Measurements from ENCODE around the gene GRAP.

The GRAP gene

DNA sequence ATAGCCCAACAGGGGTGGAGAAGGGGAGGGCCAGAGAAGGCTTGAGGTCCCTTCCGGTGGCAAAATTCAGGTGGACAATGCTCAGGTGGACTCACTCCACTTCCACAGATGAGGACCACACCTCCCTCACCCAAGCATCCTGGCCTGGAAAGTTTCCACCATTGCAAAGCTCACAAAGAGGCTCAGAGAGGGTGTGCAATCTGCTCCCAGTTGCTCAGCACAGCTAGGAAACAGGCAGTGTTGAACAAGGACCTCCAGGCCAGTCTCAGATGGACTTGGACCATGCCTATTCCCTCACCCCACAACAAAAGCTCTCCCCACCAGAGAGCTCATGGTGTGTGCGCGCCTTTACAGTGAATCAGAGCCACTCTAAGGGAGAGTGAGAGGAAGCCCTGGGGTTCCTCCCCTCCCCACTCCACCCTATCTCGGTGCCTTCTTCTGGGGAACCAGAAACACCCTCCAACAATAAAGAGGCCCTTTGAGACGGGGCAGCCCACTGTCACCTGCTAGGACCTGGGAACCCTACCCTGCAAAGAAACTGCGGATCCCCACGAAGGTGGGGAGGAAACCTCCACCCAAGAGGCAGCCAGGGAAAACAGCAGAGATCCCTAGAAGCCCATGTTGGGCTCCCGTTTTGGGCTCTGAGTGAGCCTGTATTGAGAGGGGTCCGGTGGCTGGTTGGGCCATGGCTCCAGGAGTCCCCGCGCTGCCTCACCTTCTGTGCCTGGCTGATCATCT, 43.8 kb downstream of the GRAP start:
- DNase-seq (ENCODE audit: low read depth in 3 of 3) = no peak

GRCh38 chr17:19001907-19002590, 44.7 kb downstream of the GRAP start:
- DNase-seq (ENCODE audit: low read depth in 3 of 3) = no peak

- no peak for DNase-seq (ENCODE audit: low read depth in 3 of 3)
Measured at GRCh38 chr17:19000531-19001325, 46.0 kb downstream of the GRAP start.

DNA sequence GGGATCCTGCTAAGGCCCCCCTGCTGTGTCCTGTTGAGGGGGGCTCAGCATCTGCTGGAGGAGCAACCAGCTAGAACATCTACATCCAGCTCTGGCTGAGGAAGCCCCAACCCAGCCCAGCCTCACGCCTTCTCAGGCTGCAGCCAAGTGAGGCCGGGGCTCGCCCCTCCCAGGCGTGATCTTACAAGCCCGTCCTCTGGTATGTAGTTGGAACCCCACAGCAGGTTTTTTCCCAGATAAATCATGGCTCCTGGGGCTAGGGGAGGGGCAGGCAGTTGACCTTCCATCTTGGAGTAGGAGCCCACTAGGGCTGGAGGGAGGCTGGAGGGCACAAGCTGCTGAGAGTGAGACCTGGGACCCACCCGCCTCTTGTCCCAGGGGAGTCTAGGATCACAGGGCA, 46.8 kb downstream of the GRAP start:
- no peak for DNase-seq (ENCODE audit: low read depth in 3 of 3)

- DNase-seq (ENCODE audit: low read depth in 3 of 3) = no peak
Measured at GRCh38 chr17:18999394-18999793, 47.4 kb downstream of the GRAP start.

GRCh38 chr17:18997650-18998196, 49.0 kb downstream of the GRAP start:
- DNase-seq (ENCODE audit: low read depth in 3 of 3) = no peak

DNA sequence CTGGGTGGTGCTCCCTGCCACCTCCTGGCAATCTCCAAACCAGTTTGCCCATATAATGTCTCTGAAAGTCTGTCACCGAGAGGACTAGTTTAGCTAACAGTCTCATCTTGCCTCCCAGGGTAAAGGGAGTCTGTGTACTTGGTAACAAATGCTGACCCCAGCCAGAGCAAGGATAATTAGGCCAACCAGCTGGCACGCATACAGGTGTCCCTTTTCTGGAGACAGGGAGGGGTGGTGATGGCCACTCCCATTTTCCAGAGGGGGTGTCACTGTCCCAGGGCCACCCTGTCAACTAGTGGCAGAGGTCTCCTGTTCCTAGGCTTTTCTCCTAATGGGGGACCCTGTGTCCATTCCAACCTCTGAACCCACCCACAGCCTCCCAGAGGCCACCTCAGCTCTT, 50.3 kb downstream of the GRAP start:
- no peak for DNase-seq (ENCODE audit: low read depth in 3 of 3)

DNA sequence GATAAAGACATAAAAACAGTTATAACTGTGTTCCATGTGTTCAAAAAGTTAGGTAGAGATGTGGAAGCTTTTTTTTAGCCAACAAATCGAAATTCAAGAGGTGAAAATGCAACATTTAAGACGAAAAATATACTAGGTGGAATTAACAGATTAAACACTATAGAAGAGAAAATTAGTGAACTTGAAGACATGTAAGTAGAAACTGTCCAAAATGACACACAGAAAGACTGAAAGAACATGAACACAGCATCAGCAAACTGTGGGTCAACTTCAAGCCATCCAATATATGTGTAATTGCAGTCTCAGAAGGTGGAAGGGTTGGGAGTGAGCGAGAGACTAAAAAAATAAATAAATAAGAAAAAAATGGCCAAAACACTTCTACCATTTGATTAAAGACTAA, 51.5 kb downstream of the GRAP start:
- DNase-seq (ENCODE audit: low read depth in 3 of 3) = no peak

- no peak for DNase-seq (ENCODE audit: low read depth in 3 of 3)
Measured at GRCh38 chr17:18994631-18995030, 52.1 kb downstream of the GRAP start.

DNA sequence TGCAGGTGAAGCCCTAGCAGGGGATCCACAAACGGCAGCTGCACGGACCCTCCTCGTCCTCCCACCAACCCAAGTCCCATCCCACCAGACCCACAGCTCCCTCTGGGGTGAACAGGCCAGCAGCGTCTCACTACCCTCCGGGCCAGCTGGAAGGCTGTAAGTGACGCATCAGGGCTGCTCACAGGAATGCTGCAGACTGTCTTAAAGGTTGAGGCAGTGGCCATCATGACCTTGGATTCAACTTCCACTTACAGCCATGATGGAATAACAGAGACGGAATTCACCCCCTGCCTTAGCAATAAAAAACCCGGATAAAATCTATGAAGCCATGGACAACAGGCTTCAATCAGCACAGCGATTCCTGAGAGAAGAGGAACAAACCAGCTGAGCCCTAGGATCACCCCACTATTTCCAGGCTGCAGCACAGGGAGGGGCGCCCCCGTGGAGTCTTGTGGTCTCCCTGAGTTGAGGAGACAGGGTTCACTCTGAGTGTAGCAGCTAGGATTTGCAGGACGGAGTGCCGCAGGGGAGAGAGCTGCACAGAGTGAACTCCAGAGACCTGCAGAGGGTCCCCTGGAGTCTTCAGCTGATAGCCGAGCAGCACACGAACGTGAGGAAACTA, 52.7 kb downstream of the GRAP start:
- no peak for DNase-seq (ENCODE audit: low read depth in 3 of 3)

DNA sequence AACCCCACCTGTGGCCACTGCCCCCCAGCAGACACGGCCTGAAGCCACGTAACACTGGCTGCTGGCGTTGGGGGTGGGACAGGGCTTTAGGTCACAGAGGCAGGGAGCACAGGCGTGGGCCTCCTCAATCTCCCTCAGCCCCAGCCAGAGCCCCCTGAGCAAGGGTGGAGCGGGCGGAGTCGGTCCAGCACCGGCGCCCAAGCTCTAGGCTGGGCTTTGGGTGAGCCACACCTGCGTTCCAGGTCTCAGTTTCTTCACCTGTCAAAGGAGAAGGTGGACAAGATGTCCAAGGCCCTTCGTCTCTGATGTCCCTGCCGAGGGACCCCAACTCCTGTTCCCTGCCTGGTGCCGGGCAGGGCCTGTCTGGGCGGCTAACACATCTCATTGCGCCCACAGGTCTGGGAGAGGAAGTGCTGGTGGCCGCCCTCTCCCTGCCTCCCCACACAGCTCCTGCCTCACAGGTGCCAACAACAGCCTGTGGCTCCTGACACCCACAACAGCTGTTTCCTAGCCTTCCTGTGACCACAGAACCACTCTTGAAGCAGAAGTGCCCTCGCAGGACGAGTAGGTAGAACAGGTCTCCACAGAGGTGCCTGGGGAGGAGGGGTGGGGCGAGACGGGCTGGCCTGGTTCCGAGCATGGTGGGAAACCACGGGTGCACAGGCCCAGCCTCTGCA, 54.2 kb downstream of the GRAP start:
- no peak for DNase-seq (ENCODE audit: low read depth in 3 of 3)

GRCh38 chr17:18991531-18992315, 55.0 kb downstream of the GRAP start:
- no peak for DNase-seq (ENCODE audit: low read depth in 3 of 3)

DNA sequence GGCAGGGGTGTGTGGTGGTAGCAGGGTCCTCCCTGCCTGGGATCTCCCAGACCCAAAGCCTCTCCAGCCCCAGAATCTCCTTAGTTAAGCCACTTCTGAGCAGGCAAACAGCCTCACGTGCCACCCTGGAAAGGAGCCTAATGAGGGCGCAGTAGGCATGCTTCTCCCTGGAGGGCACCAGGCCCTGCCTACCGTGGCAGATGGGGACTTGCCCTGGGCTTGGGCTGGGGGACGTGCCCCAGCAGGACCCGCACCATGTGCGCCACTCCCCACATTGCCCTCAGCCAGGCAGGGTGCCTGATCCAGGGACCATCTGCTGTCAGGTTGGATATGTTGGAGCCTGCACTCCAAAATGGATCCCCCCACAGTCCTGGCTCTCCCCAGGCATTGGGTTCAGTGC, 56.4 kb downstream of the GRAP start:
- DNase-seq (ENCODE audit: low read depth in 3 of 3) = no peak

DNA sequence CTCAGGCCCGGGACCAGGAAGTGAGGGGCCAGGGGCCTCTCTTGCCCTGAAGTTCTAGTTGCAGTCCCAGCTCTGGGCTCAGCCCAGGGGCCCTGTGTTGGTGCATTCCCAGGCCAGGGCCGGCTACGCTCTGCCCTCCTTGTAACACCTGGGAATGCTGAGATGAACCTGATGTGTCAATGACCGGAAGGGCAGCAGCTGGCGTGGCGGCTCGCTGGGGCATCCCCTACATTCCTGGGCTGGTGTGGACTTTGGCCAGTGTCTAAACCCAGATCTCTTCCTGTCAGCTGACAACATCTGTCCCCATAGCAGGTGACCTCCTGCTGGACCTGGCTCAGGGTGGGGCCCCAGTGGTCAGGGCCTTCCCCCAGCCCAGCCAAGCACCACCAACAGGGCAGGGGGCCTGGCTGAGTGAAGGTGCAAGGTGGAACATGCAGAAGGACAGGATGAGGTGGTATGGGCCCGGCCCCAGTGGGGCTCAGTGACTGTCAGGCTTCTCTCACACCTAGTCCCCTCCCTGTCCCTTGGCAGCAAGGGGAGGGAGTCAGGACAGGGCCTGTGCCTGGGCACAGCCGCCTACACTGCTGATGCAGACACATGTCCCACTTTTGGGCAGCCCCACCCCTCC, 58.1 kb downstream of the GRAP start:
- no peak for DNase-seq (ENCODE audit: low read depth in 3 of 3)

- DNase-seq (ENCODE audit: low read depth in 3 of 3) = no peak
Measured at GRCh38 chr17:18987862-18988545, 58.8 kb downstream of the GRAP start.

GRCh38 chr17:18987230-18987610, 59.5 kb downstream of the GRAP start:
- no peak for DNase-seq (ENCODE audit: low read depth in 3 of 3)

- DNase-seq (ENCODE audit: low read depth in 3 of 3) = no peak
Measured at GRCh38 chr17:18986541-18987229, 60.1 kb downstream of the GRAP start.

GRCh38 chr17:18985475-18985874, 61.3 kb downstream of the GRAP start:
- no peak for DNase-seq (ENCODE audit: low read depth in 3 of 3)
